GM21515 (cell line): ENCODE results near the gene NOS1AP.

Experiments used
- ATAC-seq: cut with Tn5 transposase; IDR thresholded peaks from one replicate; pipeline ENCODE4 v1.9.1; 2021; ENCODE audit not compliant: unreplicated experiment

The NOS1AP gene

GRCh38 chr1:162359523-162360236 is 290.2 kb downstream of the NOS1AP start:
- ATAC-seq: no peak

GRCh38 chr1:162360237-162360873 is 290.9 kb downstream of the NOS1AP start:
- ATAC-seq: no peak

GRCh38 chr1:162360874-162361260 is 291.4 kb downstream of the NOS1AP start:
- ATAC-seq: no peak

GRCh38 chr1:162361349-162361748 is 291.9 kb downstream of the NOS1AP start:
- peak; percentile 17 for ATAC-seq

- ATAC-seq: no peak
These were observed 294.3 kb downstream of the NOS1AP start for GRCh38 chr1:162363823-162364222.

GRCh38 chr1:162364498-162364897 is 295.0 kb downstream of the NOS1AP start:
- no peak for ATAC-seq

GRCh38 chr1:162365284-162366020 is 296.0 kb downstream of the NOS1AP start:
- ATAC-seq: no peak

GRCh38 chr1:162366149-162366548 is 296.7 kb downstream of the NOS1AP start:
- no peak for ATAC-seq

GRCh38 chr1:162366671-162367070 is 297.2 kb downstream of the NOS1AP start:
- no peak for ATAC-seq

GRCh38 chr1:162367073-162367472 is 297.6 kb downstream of the NOS1AP start:
- ATAC-seq: no peak

- ATAC-seq: no peak
These were observed 298.3 kb downstream of the NOS1AP start for GRCh38 chr1:162367772-162368171.

- no peak for ATAC-seq
These were observed 299.0 kb downstream of the NOS1AP start for GRCh38 chr1:162368451-162368850.

GRCh38 chr1:162369571-162369970 is 300.1 kb downstream of the NOS1AP start:
- no peak for ATAC-seq

- ATAC-seq: no peak
These were observed 300.7 kb downstream of the NOS1AP start for GRCh38 chr1:162370161-162370560.

- ATAC-seq: no peak
These were observed 301.2 kb downstream of the NOS1AP start for GRCh38 chr1:162370721-162371120.

- no peak for ATAC-seq
These were observed 302.1 kb downstream of the NOS1AP start for GRCh38 chr1:162371611-162372010.

GRCh38 chr1:162372159-162373071 is 302.9 kb downstream of the NOS1AP start:
- no peak for ATAC-seq

- no peak for ATAC-seq
These were observed 303.6 kb downstream of the NOS1AP start for GRCh38 chr1:162373072-162373427.

GRCh38 chr1:162373541-162374260 is 304.2 kb downstream of the NOS1AP start:
- no peak for ATAC-seq

- ATAC-seq: no peak
These were observed 304.9 kb downstream of the NOS1AP start for GRCh38 chr1:162374406-162374805.
